ENCODE data around the gene MAML2.

DNA sequence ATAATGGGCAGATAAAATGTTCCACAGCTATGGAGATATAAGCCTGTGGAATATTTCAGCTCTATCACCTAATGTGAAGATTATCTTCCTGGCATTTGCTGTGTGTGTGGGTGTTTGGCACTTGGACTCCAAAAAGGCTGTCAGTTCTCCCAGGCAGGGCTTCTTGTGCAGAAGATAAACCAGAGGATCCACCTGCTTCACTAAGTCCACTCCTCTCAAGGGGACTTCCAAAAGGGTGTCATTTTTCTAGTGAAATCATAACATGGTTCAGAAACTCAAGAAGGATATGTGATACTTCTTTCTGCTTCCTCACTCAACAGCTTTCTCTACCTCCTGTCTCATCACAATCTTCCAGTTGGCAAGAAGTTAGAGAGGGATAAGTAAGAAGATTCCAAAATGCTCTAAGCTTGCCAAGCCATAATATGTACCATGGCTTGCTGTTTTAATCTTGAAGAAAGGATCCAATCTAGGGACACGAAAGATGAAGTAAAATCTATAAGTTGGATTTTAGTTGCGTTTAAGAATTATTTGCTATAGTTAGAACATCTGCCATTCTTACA is 212.9 kb downstream of the MAML2 start:
- TF ChIP-seq, protein P1, sequence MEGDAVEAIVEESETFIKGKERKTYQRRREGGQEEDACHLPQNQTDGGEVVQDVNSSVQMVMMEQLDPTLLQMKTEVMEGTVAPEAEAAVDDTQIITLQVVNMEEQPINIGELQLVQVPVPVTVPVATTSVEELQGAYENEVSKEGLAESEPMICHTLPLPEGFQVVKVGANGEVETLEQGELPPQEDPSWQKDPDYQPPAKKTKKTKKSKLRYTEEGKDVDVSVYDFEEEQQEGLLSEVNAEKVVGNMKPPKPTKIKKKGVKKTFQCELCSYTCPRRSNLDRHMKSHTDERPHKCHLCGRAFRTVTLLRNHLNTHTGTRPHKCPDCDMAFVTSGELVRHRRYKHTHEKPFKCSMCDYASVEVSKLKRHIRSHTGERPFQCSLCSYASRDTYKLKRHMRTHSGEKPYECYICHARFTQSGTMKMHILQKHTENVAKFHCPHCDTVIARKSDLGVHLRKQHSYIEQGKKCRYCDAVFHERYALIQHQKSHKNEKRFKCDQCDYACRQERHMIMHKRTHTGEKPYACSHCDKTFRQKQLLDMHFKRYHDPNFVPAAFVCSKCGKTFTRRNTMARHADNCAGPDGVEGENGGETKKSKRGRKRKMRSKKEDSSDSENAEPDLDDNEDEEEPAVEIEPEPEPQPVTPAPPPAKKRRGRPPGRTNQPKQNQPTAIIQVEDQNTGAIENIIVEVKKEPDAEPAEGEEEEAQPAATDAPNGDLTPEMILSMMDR (IDR thresholded peaks at IDR 0.05) = no peak
- no peak for TF ChIP-seq RCOR1 (IDR thresholded peaks at IDR 0.05; ENCODE audit: low read length)

All from SK-N-SH (cell line).